Fibroblast of peridontal ligament (primary cell): ENCODE data around the gene GJB4.
"Not testable (repeated sequence)": the region's sequence is repeated elsewhere in the genome, so short reads cannot be mapped to it uniquely, and the experiment has no call there.

Source experiments
- DNase-seq: peaks from one replicate; pipeline ENCODE4 v3.0.0-alpha.2; 2010; ENCODE audit errors: extremely low read depth

Gene GJB4

GRCh38 chr1:34800214-34800613 is 40.7 kb downstream of the GJB4 start:
- peak; percentile 17 for DNase-seq

- DNase-seq: no peak
Measured at GRCh38 chr1:34803770-34804169, 44.2 kb downstream of the GJB4 start.

- peak; percentile 31 for DNase-seq
Measured at GRCh38 chr1:34806396-34806795, 46.9 kb downstream of the GJB4 start.

GRCh38 chr1:34808051-34808810 is 48.7 kb downstream of the GJB4 start:
- DNase-seq: no peak

- not testable (repeated sequence) for DNase-seq
Measured at GRCh38 chr1:34810781-34811180, 51.2 kb downstream of the GJB4 start.
